HG03565 (cell line): ENCODE data around the gene GABPB1.
"Not testable (repeated sequence)": the region's sequence is repeated elsewhere in the genome, so short reads cannot be mapped to it uniquely, and the experiment has no call there.

Experiments
- ATAC-seq: cut with Tn5 transposase; IDR thresholded peaks from one replicate; pipeline ENCODE4 v1.9.1; 2021; ENCODE audit warnings: mild to moderate bottlenecking, moderate library complexity; ENCODE audit not compliant: unreplicated experiment

GABPB1 gene

GRCh38 chr15:50354838-50355618 is at the start of gene GABPB1:
Gene GABPB1 (minus strand): TSS chr15:50355198. CDS start chr15:50309798, 45,400 bp downstream.
- peak; percentile 30 for ATAC-seq

- not testable (repeated sequence) for ATAC-seq
Observed at GRCh38 chr15:50391561-50391960, 36.6 kb upstream of the GABPB1 start.

- ATAC-seq, result peak; percentile 94
Observed at GRCh38 chr15:50390554-50391264, 35.7 kb upstream of the GABPB1 start.

GRCh38 chr15:50382408-50382807 is 27.4 kb upstream of the GABPB1 start:
- ATAC-seq, result not testable (repeated sequence)

- ATAC-seq, result no peak
Observed at GRCh38 chr15:50381438-50381837, 26.4 kb upstream of the GABPB1 start.

- ATAC-seq, result no peak
Observed at GRCh38 chr15:50380089-50380488, 25.1 kb upstream of the GABPB1 start.

GRCh38 chr15:50379413-50379812 is 24.4 kb upstream of the GABPB1 start:
- not testable (repeated sequence) for ATAC-seq

GRCh38 chr15:50378776-50379175 is 23.8 kb upstream of the GABPB1 start:
- ATAC-seq, result no peak

- peak; percentile 98 for ATAC-seq
Observed at GRCh38 chr15:50377867-50378751, 23.1 kb upstream of the GABPB1 start.

GRCh38 chr15:50369564-50369963 is 14.6 kb upstream of the GABPB1 start:
- ATAC-seq, result not testable (repeated sequence)

GRCh38 chr15:50365971-50366370 is 11.0 kb upstream of the GABPB1 start:
- ATAC-seq, result no peak

- no peak for ATAC-seq
Observed at GRCh38 chr15:50365570-50365969, 10.6 kb upstream of the GABPB1 start.

- no peak for ATAC-seq
Observed at GRCh38 chr15:50363612-50364011, 8.6 kb upstream of the GABPB1 start.

- ATAC-seq, result no peak
Observed at GRCh38 chr15:50361756-50362155, 6.8 kb upstream of the GABPB1 start.

GRCh38 chr15:50358845-50359244 is 3.8 kb upstream of the GABPB1 start:
- ATAC-seq, result no peak

- no peak for ATAC-seq
Observed at GRCh38 chr15:50355980-50356379, 982 bp upstream of the GABPB1 start.

- no peak for ATAC-seq
Observed at GRCh38 chr15:50355619-50355905, 564 bp upstream of the GABPB1 start.

- peak; percentile 16 for ATAC-seq
Observed at GRCh38 chr15:50353975-50354837, 792 bp downstream of the GABPB1 start.

- peak; percentile 7 for ATAC-seq
Observed at GRCh38 chr15:50353251-50353974, 1.6 kb downstream of the GABPB1 start.

GRCh38 chr15:50350621-50351020 is 4.4 kb downstream of the GABPB1 start:
- ATAC-seq, result no peak
